ENCODE results near the gene ITGBL1.
A peak's percentile ranks its signal among the peaks of the same experiment; 100 is the strongest.

Gene ITGBL1

DNA sequence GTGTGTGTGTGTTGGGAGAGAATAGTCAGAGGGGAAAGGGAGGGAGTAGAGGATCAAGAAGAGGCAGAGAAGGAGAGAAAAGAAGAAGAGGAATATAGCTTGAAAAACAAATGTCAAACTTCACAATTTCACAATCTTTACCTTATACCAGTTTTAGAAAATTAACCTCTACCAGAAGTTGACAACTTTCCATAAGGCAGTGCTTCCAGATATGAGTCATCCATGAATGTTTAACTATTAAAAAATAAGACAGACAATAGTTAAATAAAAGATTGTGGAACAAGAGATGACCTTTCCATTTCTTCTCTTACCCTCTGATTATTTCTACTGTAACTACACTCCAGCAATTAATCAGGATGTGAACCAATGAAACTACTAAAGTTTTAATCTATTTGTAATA lies 229.4 kb downstream of the ITGBL1 start:
- in situ Hi-C loops (cut with HindIII; ENCODE audit: low pct_unique_long_range_greater_than_20kb, low sequenced_read_pairs): no loop called here
- no peak for TF ChIP-seq JUND (IDR thresholded peaks at IDR 0.05; ENCODE audit: low read depth)
- DNase-seq (ENCODE audit: low read depth in 1 of 2, low spot score in 1 of 2): no peak

DNA sequence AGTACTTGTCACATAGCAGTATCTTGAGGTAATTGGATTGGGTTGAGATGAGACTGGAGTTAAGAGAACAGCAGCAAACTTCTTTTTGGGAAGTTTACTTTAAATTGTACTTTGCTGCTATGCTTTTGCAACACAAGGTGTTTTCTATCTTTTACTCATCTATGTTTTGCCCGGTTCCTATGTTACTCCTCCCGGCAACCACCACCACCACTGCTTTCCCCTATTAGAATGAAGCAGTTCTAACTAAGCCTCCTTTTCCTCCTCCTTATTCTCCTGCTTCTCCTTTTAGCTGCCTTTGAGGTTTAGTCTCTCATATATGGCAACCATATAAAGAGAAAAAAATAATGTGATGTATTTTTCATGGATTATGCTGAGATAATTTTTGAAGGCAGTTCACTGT lies 233.5 kb downstream of the ITGBL1 start:
- in situ Hi-C loops (cut with HindIII; ENCODE audit: low pct_unique_long_range_greater_than_20kb, low sequenced_read_pairs): no loop called here
- DNase-seq (ENCODE audit: low read depth in 1 of 2, low spot score in 1 of 2): no peak
- no peak for TF ChIP-seq JUND (IDR thresholded peaks at IDR 0.05; ENCODE audit: low read depth)

DNA sequence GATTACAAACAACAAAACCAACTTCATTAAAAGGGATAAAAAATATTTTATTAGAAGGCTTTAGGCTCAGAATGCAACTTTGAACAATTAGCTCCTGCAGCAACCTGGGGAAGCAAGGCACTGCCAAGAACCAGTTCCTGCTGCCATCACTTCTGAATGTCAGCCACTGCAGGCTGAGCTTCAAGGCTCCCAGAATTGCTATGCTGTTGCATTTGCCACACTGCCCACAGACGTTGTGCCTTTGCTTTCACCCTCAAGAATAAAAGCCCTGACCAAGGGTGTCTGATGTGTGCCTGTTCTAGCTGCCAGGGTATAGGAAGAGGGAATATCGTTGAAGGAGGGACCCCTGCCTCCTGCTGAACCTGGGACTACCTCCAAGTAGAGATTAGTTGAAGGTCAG lies 238.4 kb downstream of the ITGBL1 start:
- no peak for TF ChIP-seq JUND (IDR thresholded peaks at IDR 0.05; ENCODE audit: low read depth)
- in situ Hi-C loops (cut with HindIII; ENCODE audit: low pct_unique_long_range_greater_than_20kb, low sequenced_read_pairs): no loop called here
- no peak for DNase-seq (ENCODE audit: low read depth in 1 of 2, low spot score in 1 of 2)

DNA sequence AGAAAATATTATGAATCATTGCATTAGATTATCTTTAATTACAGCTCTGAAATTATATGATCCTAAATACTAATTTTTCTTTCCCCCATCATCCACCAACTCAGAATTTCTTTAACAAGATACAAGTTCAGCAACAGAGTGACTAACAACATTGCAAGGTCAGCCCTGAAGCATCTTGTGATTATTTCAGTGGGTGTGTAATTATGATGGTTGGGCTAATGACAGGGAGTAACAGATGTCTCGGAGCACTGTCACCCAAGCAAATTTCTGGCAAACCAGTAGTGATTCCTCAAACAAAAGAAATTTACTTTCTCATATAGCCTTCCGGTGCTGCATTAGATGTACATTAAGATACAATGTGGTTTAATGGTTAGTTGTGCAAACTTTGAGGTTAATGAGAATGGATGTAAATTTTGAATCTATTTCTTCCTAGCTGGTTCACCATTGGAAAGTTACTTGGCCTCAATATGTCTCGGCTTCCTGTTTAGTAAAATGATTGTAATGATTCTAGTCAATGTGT lies 238.9 kb downstream of the ITGBL1 start:
- no peak for TF ChIP-seq JUND (IDR thresholded peaks at IDR 0.05; ENCODE audit: low read depth)
- in situ Hi-C loops (cut with HindIII; ENCODE audit: low pct_unique_long_range_greater_than_20kb, low sequenced_read_pairs): no loop called here
- DNase-seq (ENCODE audit: low read depth in 1 of 2, low spot score in 1 of 2): no peak

GRCh38 chr13:101695870-101696516 lies 243.5 kb downstream of the ITGBL1 start:
- no peak for TF ChIP-seq JUND (IDR thresholded peaks at IDR 0.05; ENCODE audit: low read depth)
- no peak for DNase-seq (ENCODE audit: low read depth in 1 of 2, low spot score in 1 of 2)
- in situ Hi-C loops (cut with HindIII; ENCODE audit: low pct_unique_long_range_greater_than_20kb, low sequenced_read_pairs): no loop called here

DNA sequence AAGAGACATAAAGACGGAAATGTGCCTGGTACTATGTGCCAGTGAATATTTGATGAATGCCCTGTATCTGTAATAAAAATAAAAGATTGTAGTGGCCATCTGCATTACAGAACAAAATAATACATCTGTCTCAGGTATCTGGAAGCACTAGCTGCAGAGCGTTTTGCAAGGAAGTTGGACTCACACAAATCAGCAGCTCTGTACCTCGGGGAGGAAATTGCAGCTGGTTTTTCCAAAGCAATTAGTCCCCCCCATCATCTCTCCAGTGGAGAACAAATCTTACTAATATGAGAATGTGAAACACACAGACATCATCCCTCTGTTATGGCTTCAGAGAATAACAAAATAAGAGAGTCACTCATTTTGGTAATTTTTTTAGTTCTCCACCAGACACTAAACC lies 245.3 kb downstream of the ITGBL1 start:
- no peak for DNase-seq (ENCODE audit: low read depth in 1 of 2, low spot score in 1 of 2)
- TF ChIP-seq JUND (IDR thresholded peaks at IDR 0.05; ENCODE audit: low read depth): no peak
- in situ Hi-C loops (cut with HindIII; ENCODE audit: low pct_unique_long_range_greater_than_20kb, low sequenced_read_pairs): no loop called here

- no peak for TF ChIP-seq JUND (IDR thresholded peaks at IDR 0.05; ENCODE audit: low read depth)
- DNase-seq (ENCODE audit: low read depth in 1 of 2, low spot score in 1 of 2): no peak
- in situ Hi-C loops (cut with HindIII; ENCODE audit: low pct_unique_long_range_greater_than_20kb, low sequenced_read_pairs): no loop called here
These were observed 245.9 kb downstream of the ITGBL1 start for GRCh38 chr13:101698400-101698799.

DNA sequence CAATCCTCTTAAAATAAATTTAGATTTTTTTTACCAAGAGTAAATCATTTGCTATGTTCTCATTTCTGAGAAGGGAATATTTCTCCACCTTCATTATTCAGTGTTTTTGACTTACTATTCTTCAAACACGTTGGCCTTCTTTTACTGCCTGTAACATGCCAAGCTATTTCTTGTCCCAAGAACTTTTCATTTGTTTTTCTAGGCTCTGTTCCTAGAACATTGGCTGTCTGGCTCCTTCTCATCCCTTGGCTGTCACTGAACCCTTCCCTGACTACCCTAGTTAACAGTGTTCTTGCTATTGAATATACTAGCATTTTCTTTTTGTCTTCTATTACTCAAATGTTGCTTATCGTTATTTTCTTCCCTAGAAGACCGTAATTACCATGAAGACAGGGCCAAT lies 248.1 kb downstream of the ITGBL1 start:
- no peak for TF ChIP-seq JUND (IDR thresholded peaks at IDR 0.05; ENCODE audit: low read depth)
- DNase-seq (ENCODE audit: low read depth in 1 of 2, low spot score in 1 of 2): no peak
- in situ Hi-C loops (cut with HindIII; ENCODE audit: low pct_unique_long_range_greater_than_20kb, low sequenced_read_pairs): no loop called here

- no peak for DNase-seq (ENCODE audit: low read depth in 1 of 2, low spot score in 1 of 2)
- in situ Hi-C loops (cut with HindIII; ENCODE audit: low pct_unique_long_range_greater_than_20kb, low sequenced_read_pairs): no loop called here
- no peak for TF ChIP-seq JUND (IDR thresholded peaks at IDR 0.05; ENCODE audit: low read depth)
These were observed 250.6 kb downstream of the ITGBL1 start for GRCh38 chr13:101703081-101703480.

- in situ Hi-C loops (cut with HindIII; ENCODE audit: low pct_unique_long_range_greater_than_20kb, low sequenced_read_pairs): no loop called here
- DNase-seq (ENCODE audit: low read depth in 1 of 2, low spot score in 1 of 2): no peak
- TF ChIP-seq JUND (IDR thresholded peaks at IDR 0.05; ENCODE audit: low read depth): no peak
These were observed 251.4 kb downstream of the ITGBL1 start for GRCh38 chr13:101703838-101704237.

GRCh38 chr13:101706651-101707050 lies 254.2 kb downstream of the ITGBL1 start:
- in situ Hi-C loops (cut with HindIII; ENCODE audit: low pct_unique_long_range_greater_than_20kb, low sequenced_read_pairs): no loop called here
- TF ChIP-seq JUND (IDR thresholded peaks at IDR 0.05; ENCODE audit: low read depth): no peak

DNA sequence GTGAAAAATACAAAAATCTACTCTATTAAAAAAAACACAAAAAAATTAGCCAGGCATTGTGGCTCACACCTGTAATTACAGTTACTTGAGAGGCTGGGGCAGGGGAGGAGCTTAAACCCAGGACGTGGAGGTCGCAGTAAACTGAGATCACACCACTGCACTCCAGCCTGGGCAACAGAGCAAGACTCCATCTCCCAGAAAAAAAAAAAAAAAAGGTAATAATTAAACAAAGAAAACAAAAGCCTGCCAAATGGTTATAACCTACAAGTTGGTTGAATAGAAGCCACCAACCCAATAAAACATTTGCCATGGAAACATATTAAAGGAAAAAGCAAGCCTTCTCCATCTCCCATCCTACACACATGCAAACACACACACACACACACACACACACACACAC lies 255.2 kb downstream of the ITGBL1 start:
- no peak for DNase-seq (ENCODE audit: low read depth in 1 of 2, low spot score in 1 of 2)
- TF ChIP-seq JUND (IDR thresholded peaks at IDR 0.05; ENCODE audit: low read depth): no peak
- in situ Hi-C loops (cut with HindIII; ENCODE audit: low pct_unique_long_range_greater_than_20kb, low sequenced_read_pairs): no loop called here

More at GRCh38 chr13:101706651-101707050, 254.2 kb downstream of the ITGBL1 start:
- no peak for DNase-seq (ENCODE audit: low read depth in 1 of 2, low spot score in 1 of 2)

DNA sequence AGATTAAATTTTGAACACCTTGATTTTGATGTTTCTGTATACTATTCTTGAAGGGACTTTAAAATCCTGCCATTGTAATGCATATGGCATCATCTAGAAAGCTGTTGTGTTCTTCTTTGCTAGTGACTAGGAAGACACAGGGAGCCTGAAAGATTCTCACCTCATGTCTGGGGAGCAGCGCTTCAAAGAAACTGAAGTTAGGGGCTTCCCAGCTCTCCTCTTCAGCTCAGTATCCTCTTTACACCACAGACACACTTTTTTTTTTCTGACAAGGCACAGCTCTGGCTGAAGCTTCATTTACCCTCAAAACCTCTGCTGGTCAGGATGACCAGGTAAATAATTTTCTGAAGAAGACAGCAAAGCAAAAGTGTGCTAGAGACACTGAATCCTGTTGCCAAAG lies 255.6 kb downstream of the ITGBL1 start:
- in situ Hi-C loops (cut with HindIII; ENCODE audit: low pct_unique_long_range_greater_than_20kb, low sequenced_read_pairs): no loop called here
- TF ChIP-seq JUND (IDR thresholded peaks at IDR 0.05; ENCODE audit: low read depth): no peak
- no peak for DNase-seq (ENCODE audit: low read depth in 1 of 2, low spot score in 1 of 2)

GRCh38 chr13:101709952-101710351 lies 257.5 kb downstream of the ITGBL1 start:
- DNase-seq (ENCODE audit: low read depth in 1 of 2, low spot score in 1 of 2): peak; percentile 1 to 83
- in situ Hi-C loops (cut with HindIII; ENCODE audit: low pct_unique_long_range_greater_than_20kb, low sequenced_read_pairs): no loop called here

More at GRCh38 chr13:101709952-101710351, 257.5 kb downstream of the ITGBL1 start:
- no peak for TF ChIP-seq JUND (IDR thresholded peaks at IDR 0.05; ENCODE audit: low read depth)
